ELR (cell line): ENCODE results near the gene TREML2.
A peak's percentile ranks its signal among the peaks of the same experiment; 100 is the strongest.

ENCODE experiments used
- DNase-seq: peaks from one replicate; pipeline ENCODE4 v3.0.0-alpha.2; 2015; ENCODE audit warnings: low read depth

The TREML2 gene

DNA sequence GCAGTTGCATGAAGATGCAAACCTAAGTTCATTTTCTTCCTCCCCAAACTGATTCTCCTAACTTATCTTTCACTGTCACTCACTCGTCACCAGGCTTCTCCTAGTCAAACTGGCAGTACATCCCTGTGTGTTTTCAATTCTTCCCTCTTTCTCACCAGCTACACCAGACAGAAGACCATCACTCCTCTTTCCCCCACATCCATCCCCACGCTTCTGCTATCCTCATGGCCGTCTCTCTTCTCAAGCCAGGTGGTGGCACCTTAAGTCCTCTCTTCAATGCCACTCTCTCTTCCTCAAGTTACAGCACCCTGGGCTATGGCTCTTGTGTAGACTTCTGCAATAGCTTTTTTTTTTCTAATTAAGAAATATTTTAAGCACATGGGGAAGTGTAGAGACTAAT lies 23.7 kb downstream of the TREML2 start:
- no peak for DNase-seq

DNA sequence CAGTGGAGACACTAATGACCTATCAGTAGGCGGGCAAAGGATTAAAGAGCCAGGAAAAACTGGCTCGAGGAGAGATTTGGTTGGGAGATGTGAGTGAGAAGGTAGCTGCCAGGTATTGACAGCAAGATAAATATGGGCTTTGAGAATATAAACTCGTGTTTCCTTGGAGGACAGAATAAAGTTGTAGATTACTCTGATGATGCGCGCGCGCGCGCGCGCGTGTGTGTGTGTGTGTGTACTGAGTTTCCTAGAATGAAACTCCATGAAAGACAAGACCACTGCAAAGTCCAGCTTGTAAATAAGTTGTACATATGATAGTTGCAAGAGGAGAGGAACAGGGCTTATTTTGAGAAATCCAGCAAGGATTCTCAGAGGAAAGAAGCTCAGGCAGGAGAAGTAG lies 24.8 kb downstream of the TREML2 start:
- DNase-seq, result no peak

DNA sequence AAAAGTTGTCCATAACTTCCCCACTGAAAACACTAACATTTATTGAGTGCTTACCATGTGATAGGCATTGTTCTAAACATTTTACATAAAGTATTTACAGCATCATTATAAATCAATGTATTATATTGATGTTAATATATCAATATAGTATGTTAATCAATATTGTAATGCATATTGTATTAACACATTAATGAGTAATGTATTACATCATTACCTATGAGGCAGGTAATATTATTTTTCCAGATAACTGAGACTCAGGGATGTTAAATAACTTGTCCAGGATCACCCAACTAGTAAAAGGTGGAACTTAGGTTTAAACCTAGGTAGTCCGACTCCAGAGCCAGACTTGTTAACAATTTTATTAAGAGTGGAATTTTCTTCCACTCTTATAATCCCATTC lies 25.9 kb downstream of the TREML2 start:
- no peak for DNase-seq

DNA sequence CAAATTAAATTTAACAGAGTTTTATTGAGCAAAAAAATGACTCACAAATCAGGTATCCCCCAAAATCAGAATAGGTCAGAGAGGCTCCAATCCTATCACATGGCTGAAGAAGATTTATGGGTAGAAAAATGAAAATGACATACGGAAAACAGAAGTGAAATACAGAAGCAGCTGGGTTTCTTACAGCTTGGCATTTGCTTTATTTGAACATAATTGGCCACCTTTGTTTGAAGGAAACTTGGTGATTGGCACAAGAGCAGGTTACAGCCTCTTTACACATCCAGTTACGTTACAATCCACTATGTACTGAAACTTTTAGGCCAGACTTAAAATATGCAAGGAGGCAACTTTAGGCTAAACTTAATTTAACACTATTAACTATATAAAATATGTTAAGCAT lies 26.3 kb downstream of the TREML2 start:
- DNase-seq, result no peak

DNA sequence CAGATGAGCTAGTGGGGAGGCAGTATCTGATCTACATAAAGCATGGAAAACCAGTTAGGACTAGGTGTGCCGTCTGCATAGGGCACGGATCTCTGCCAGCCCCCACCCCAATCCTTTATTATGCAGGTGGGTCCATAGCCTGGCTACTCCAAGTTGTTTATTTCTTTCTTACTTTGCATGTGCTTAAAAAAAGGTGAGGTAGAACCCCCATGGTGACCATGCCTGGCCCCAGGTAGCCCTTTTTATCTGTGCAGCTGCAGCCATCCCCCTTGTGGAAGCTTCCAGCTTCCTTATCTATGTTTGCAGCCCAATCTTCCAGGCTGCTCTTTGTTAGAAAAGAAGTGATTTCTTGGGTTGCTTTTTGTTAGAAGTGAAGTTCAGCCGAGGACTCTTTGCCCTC lies 29.0 kb downstream of the TREML2 start:
- no peak for DNase-seq

DNA sequence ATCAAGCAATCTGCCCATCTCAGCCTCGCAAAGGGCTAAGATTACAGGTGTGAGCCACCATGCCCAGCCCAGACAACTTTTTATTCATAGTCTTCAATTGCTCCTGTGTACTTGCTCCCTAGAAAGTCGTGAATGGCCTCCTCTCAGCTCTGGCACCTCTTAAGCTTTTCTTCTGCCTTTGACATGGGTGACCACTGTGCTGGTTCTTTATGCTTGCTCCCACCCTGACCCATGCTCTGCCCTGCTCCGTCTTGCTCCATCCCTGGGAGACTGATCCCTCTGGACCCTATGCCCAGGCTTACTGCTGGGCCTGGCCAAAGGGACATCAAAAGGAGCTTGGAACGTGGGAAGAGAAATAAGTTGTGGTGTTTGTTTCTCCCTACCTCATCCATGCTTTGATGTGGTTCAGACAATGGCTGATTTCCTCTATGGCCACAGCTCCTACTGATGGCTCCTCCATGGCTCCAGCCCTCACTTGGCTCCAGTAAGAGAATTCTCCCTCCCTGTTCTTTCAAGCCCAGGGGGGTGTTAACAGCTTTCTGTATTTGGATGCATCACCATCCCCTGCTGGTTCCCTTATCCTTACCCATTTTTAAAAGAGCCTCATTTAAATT lies 30.3 kb downstream of the TREML2 start:
- no peak for DNase-seq

DNA sequence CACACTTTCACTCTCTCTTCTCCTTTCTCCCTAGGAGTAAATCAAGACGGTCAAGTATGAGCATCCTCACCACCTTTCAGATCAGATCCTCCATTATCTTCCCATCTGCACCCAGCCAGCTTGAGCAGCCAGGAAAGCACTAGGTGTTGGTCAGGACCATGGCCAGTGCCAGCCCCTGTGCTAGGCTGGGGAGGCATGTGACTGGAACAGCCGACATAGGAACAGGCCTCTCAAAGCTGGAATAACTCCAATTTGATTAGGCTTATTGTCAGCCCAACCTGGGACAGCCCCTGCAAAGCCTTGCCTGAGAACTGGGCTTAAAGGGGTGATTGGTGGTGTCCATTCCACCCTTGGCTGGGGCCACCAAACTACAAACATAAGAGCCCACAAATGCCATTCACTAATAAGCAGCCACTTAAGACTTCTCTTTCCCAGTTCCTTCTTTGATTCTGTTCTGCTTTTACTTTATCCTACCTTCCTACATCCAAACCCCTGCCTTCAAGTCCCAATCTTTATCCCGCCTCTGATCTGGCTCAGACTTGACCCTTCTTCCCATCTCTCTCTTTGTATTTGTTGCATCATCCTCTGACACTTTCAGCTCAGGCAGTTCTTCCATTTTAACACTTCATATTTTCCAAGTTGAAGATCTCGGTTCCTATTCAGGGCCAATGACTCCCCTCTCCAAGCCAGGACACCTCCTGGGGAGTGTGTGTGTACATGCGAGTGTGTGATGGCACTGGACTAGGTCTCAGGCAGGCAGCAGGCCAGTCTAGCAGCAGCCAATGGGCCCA lies 33.6 kb downstream of the TREML2 start:
- peak; percentile 23 for DNase-seq

DNA sequence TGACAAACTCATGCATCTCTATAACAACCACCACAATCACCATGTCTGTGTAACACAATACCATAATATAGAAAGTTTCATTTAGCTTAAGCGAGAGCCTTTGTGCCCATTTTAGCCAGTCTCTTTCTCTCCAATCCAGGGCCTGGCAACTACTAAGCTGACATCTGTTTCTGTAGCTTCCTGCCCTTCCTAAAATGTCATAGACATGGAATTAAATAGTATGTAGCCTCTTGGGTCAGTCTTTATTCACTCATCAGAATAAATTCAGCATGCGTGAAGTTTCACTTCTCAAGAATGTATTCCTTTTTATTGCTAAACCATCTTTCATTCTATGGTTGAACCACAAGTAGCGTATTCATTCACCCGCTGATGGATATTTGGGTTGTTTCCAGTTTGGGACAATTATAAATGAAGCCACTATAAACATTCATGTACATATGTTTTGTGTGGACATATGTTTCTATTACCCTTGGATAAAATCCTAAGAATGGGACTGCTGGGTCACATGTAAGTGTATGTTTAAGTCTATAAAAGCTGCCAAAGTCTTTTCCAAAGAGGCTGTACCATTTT lies 36.3 kb downstream of the TREML2 start:
- DNase-seq, result no peak

DNA sequence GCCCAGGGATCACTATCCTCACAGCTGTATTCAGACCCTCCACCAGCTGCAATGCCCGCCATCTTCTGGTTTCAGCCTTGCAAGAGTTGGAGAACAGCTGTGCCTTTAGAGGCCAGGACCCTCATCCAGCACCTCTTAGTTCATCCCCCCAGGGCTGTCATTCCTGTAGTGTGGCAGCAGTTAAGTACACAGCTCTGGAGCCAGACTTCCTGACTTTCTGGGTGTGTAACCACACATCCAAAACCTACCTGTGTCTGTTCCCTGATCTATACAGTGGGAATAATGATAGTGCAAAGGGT lies 37.6 kb downstream of the TREML2 start:
- DNase-seq, result no peak

DNA sequence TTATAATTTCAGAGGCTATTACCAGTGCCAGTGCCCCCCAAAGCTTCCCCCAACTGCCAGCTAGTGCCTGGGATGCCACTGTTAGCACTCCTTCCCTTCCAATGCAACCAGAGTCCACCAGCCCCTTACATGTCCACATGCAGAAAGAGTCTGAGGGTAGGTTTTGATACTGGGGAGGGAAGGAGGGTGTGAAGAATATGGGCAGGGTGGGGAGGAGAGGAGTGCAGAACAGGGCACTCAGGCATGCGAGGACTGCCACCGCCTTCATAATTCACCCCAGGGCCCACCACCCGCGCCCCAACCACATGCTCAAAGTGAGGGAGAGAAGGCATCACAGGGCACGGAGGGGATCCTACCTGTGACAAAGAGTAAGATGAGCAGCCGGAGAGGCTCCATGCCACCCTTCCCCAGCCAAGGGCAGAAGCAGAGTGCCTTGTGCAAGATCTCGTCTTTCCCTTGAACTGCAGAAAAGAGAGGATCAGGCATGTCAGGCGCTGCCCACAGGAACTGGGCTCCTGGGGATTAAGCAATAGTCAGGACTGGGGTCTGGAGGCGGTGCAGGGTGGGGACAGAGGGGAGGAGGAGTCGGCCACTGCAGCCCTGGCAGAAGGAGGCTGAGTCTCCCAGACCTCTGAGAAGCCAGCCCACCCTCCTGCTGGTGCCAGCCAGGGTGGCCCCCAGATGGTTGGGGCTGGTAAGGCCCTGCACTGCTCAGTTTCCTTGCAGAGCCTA lies 38.1 kb downstream of the TREML2 start, which contains the start of gene TREM2:
TREM2 (minus strand) TSS at position 430 of the 732 bp plus-strand sequence; CDS start at position 396, 34 bp downstream.
- DNase-seq, result no peak

DNA sequence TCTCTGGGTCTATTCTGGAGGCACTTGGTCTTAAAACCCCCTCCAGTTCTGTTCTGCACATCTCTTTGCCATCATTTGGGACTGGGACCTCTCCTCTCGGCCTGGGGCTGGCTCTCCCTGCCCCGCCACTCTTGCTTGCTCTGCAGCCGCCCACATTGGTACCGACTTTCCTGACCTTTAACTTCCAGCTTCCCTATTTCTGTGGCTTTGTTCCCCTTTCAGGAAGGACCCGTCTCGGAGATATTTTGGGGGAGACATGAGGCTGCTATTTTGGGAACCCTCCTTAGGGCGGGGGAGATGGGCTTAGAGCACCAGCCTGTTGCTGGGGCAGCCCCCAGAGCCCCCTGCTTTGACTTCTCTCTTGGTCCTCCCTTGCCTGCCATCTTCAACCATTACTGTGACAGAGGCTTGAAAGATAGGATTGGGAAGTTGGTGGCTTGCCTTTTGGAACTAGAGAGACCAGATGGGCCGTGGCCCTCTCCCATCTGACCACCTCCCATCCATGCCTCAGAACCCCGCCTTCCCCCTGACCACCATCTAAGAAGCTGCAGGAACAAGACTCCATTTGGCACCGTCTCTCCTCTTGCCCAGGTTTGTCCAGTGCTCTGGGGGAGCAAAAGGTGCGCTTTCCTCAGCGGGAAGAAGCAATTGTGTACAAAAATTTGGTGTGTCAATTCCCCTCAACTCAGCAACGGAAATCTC lies 38.9 kb downstream of the TREML2 start:
- DNase-seq, result no peak

DNA sequence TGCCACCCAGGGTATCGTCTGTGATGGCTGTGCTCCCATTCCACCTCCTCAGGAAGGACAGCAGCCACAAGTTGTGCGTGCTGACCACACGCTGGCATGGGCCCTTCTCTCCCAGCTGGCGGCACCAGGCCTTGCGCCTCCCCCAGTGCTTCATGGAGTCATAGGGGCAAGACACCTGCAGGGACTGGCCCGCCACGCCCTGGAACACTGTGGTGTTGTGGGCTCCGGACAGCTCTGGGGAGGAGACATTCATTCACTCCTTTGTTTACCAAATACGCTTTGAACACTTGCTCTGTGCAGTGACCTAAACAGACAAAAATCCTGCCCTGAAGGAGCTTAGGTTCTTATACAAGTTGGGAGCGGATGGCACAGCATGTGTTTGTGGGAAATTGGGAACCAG lies 39.6 kb downstream of the TREML2 start:
- no peak for DNase-seq

DNA sequence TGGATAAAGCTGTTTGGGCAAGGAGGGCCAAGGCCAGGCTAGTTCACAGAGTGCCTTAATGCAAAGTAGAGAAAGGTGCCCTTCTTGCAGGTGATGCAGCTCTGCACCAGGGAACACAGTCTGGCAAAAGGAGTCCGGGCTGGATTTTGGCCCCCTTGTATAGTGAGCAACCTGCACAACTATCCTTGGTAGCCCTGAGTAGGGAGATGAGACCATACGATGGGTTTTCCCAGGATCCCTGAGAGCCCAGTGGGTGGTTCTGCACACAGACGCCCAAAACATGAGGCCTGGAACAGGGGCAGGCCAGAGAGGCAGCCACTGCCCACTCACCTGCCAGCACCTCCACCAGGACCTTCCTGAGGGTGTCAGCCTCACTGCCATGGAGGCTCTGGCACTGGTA lies 40.0 kb downstream of the TREML2 start:
- no peak for DNase-seq

DNA sequence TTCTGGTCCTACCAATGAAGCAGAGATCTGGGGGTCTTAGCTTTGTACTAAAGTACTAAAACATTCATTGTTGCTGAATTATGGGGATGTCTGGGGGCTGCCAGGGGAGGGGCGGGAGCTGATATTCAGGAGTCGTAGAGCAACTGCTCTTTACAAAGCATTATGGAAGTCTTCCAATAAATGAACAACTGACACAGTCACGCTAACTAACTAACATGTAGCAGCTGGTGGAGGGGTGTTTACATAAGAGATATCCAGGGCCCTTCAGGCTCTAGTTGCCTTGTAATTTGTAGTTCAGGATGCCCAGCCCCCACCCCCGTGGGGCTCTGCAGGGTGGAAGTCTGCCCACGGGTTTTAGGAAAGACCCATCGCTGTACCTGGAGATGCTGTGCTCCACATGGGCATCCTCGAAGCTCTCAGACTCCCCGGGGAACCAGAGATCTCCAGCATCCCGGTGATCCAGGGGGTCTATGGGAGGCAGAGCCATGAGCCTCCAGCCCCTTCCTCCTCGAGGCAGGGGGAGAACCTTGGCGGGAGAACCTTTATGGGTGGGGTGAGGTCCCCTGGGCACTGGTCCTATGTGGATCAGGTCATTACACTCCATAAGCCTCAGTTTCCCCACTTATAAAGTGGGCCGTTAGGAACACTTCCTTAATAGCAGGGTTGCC lies 41.4 kb downstream of the TREML2 start:
- DNase-seq, result no peak

DNA sequence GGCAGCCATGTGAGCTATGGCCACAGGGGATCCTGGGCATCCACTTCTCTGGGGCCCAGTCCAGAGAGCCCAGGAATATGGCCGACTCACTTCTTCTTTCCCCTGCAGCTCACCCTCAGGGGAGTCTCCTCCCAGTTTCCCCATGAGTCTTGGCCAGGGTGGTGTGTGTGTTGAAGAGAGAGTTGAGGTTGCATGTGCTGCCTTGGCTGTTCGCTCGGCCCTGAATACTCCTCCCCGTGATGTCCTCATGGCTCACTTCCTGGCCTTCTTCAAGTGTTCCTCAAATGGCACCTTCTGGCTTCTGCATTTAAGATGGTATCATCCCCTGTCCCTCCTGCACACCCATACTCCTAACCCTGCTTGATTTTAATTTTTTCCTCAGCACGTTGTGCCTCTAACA lies 43.6 kb downstream of the TREML2 start:
- no peak for DNase-seq

DNA sequence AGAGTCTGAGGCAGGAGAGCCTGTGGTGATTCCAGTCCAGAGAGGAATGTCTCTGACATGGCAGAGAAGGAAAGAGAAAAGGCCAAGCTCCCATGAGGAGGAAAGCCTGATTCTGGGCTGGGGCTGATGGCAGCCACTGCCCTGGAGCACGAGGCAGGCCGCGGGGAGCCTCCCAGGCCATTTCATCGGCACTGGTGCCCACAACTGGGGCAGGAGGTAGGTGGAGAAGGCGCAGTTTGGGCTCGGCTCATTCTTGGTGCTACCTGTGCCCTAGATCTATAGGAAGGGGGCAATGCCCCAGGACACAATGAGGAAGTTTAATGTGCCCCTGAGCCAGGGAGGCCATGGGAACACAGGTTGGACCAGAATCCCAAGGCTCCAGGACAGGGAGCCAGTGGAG lies 44.2 kb downstream of the TREML2 start:
- DNase-seq, result no peak

DNA sequence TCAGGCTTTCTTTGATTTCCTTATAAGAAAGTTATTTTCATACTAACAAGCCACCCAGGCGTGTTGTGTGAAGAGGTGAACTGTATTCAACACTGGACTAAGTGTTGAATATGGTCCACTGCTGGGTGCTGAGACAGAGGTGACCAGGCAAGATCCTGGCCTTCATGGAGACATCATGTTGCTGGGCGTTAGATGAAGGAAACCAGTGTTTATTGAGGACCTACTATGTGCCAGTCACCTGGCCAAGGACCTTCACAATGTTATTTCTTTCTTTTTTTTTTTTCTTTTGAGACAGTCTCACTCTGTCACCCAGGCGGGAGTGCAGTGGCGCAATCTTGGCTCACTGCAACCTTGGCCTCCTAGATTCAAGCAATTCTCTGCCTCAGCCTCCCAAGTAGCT lies 44.9 kb downstream of the TREML2 start:
- DNase-seq, result no peak

DNA sequence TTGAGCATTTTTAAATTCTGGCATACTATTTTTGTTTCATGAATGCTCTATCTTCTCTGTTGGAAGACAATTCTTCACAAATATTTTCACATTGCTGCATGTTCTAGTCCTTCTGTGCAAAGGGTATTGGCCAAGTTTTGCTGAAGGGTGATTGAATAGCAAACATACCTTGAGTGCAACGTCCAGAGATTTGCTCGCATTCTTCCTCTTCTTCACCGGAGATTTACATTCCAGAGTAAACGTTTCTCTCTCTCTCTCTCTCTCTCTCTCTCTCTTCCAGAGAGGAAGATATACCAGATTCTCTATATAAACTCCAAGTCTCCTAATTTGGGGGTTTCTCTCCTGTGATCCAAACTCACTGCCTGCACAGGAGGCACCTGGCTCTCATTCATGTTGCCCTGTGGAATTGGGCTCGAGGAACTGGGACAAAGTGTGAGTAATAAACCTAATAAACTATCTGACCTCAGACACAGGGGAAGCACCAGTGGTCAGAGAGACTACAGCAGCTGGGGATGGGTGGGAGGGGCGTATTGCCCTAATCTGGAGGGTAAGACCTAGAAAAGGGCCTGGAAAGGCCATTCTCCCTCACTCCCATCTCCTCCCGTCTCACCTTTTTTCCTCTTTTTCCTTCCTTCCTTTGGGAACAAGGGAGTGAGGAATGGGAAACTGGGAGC lies 45.7 kb downstream of the TREML2 start:
- DNase-seq, result no peak

DNA sequence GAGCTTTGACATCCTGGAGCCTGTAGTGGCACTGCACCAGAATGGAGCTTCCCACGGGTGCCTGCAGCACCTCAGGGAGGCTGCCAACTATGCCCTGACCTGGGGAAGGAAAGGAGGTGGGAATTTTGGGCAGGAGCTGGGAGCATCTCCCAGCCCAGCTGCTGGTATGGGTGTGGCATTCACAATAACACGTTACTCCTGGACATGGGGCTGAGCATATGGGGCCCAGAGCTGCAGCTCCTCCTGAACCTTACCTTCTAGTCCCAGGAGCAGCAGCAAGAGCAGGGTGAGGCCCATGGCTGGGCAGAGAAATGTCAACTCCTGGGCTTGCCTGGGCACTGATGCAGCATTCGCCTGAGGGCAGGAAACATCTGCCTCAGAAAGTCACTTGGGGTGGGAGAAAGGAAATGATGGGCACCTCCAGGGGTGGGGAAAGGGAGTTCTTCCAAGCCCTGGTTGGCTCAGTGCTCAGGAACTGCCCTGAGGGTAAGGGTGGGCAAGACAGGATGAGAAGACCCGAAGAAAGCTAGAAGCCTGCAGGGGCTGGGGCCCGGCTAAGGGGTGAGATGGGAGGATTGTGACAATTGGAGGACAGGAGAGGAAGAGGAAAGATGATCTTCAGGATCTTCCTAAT lies 46.8 kb downstream of the TREML2 start, which contains the start of gene TREML1:
TREML1 (minus strand) TSS at position 356 of the 634 bp plus-strand sequence; CDS start at position 297, 59 bp downstream.
- no peak for DNase-seq

DNA sequence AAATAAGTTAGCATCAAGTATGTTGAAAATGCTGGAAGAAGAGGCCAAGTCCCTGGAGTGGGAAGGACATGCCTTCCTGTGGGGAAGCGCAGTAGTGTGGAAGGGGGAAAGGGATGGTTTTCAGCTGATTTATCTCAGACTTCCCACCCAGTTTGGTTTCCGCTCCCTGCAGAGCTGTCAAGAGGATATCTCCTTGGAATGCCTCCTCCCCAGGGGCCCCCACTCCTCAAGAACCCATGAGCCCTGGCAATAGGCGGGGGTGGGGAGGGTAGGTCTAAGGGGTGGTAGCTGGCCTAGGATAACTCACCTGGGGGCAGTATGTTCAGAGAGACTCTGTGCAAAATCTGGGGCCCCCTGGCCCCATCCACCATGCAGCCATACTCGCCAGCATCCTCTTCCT lies 47.5 kb downstream of the TREML2 start:
- DNase-seq, result no peak

DNA sequence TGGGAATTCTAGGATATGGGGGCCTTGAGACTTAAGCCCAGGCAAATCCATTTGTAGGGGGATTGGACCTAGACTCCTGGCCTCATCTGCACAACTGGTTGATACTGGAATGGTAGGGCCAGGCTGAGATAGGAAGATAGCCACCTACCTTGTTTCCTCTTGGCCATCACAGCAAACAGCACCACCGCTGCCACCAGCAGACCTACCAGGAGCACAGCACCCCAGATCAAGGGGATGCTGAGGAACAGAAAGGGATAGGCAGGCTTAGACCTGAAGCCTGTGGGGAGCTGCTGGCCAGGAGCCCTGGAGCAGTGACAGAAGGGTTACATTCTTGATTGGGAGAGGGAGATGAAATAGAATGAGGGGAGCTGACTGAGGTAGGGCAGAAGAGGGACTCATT lies 50.3 kb downstream of the TREML2 start:
- no peak for DNase-seq
